GF-D8 (cell line): Measurements from ENCODE around the gene ZFX.
"Not testable (repeated sequence)": the region's sequence is repeated elsewhere in the genome, so short reads cannot be mapped to it uniquely, and the experiment has no call there.

Source experiments
- DNase-seq: peaks from one replicate; lab custom pipeline; 2025; lab: John Stamatoyannopoulos, UW

ZFX gene

GRCh38 chrX:24151513-24151912, 2.0 kb downstream of the ZFX start:
- no peak for DNase-seq

- peak; percentile 41 for DNase-seq
Measured at GRCh38 chrX:24153178-24153795, 3.8 kb downstream of the ZFX start.

GRCh38 chrX:24153796-24154189, 4.3 kb downstream of the ZFX start:
- no peak for DNase-seq

- DNase-seq, result no peak
Measured at GRCh38 chrX:24154490-24155034, 5.0 kb downstream of the ZFX start.

- DNase-seq, result not testable (repeated sequence)
Measured at GRCh38 chrX:24155747-24156146, 6.2 kb downstream of the ZFX start.

GRCh38 chrX:24156177-24156576, 6.6 kb downstream of the ZFX start:
- DNase-seq, result no peak

GRCh38 chrX:24158881-24159280, 9.4 kb downstream of the ZFX start:
- no peak for DNase-seq

GRCh38 chrX:24166078-24166477, 16.5 kb downstream of the ZFX start:
- DNase-seq, result no peak

GRCh38 chrX:24167719-24168472, 18.4 kb downstream of the ZFX start:
- DNase-seq, result no peak

GRCh38 chrX:24168807-24169206, 19.3 kb downstream of the ZFX start:
- DNase-seq, result no peak

- DNase-seq, result no peak
Measured at GRCh38 chrX:24169211-24169610, 19.7 kb downstream of the ZFX start.

- no peak for DNase-seq
Measured at GRCh38 chrX:24173115-24173847, 23.8 kb downstream of the ZFX start.

- DNase-seq, result no peak
Measured at GRCh38 chrX:24175276-24175675, 25.7 kb downstream of the ZFX start.

GRCh38 chrX:24178441-24178840, 28.9 kb downstream of the ZFX start:
- no peak for DNase-seq

GRCh38 chrX:24184018-24184417, 34.5 kb downstream of the ZFX start:
- DNase-seq, result no peak

- DNase-seq, result no peak
Measured at GRCh38 chrX:24186483-24186882, 37.0 kb downstream of the ZFX start.

GRCh38 chrX:24186986-24187385, 37.5 kb downstream of the ZFX start:
- no peak for DNase-seq

- DNase-seq, result no peak
Measured at GRCh38 chrX:24189490-24189889, 40.0 kb downstream of the ZFX start.

- DNase-seq, result no peak
Measured at GRCh38 chrX:24190500-24191156, 41.1 kb downstream of the ZFX start.

GRCh38 chrX:24196509-24196908, 47.0 kb downstream of the ZFX start:
- DNase-seq, result no peak

- DNase-seq, result no peak
Measured at GRCh38 chrX:24198101-24198500, 48.6 kb downstream of the ZFX start.

- DNase-seq, result no peak
Measured at GRCh38 chrX:24200133-24200532, 50.6 kb downstream of the ZFX start.
